GM23338 (cell line): ENCODE results near the gene RET. TPM values are rescaled to one million over a fixed set of nuclear protein-coding genes. Genes with fewer than 3 reads are reported as not detected.

Experiments used
- ATAC-seq: fragments of 200-7000 bp; cut with Tn5 transposase; 3 replicates; pipeline ENCODE4 v1.9.1; 2020
- DNase-seq: peaks from one replicate; pipeline ENCODE4 v3.0.0-alpha.2; 2015; ENCODE audit warnings: low spot score
- H2AFZ ChIP-seq: fragments of 200-600 bp; sonication (generic); 2 replicates; pipeline ENCODE4 v1.8.0; 2016; ENCODE audit warnings: antibody characterized with exemption, mild to moderate bottlenecking, moderate library complexity
- H3F3A ChIP-seq: fragments of 200-600 bp; sonication (generic); replicated peaks from 2 replicates; pipeline ENCODE4 v1.8.0; 2017; ENCODE audit warnings: antibody characterized with exemption, mixed run types, low read depth
- H3K27ac ChIP-seq: fragments of 200-600 bp; sonication (generic); 2 replicates; pipeline ENCODE4 v1.6.1; 2016; ENCODE audit warnings: low read depth
- H3K27me3 ChIP-seq: fragments of 200-600 bp; sonication (generic); 2 replicates; pipeline ENCODE4 v1.8.0; 2016; ENCODE audit warnings: mild to moderate bottlenecking, mixed run types, moderate library complexity; ENCODE audit not compliant: insufficient read depth
- H3K36me3 ChIP-seq: fragments of 200-600 bp; sonication (generic); 2 replicates; pipeline ENCODE4 v1.8.0; 2016; ENCODE audit warnings: mild to moderate bottlenecking; ENCODE audit not compliant: insufficient read depth
- H3K4me1 ChIP-seq: fragments of 200-600 bp; sonication (generic); 2 replicates; pipeline ENCODE4 v1.8.0; 2016; ENCODE audit warnings: mild to moderate bottlenecking, moderate library complexity; ENCODE audit not compliant: insufficient read depth
- H3K4me2 ChIP-seq: fragments of 200-600 bp; sonication (generic); 2 replicates; pipeline ENCODE4 v1.7.1; 2017; ENCODE audit warnings: mixed run types
- H3K4me3 ChIP-seq: fragments of 200-600 bp; sonication (generic); 2 replicates; pipeline ENCODE4 v1.6.1; 2016; ENCODE audit warnings: mixed run types
- H3K79me2 ChIP-seq: fragments of 200-600 bp; sonication (generic); replicated peaks from 2 replicates; pipeline ENCODE4 v1.8.0; 2017; ENCODE audit warnings: mild to moderate bottlenecking; ENCODE audit not compliant: insufficient read depth
- H3K9me2 ChIP-seq: fragments of 200-600 bp; sonication (generic); 2 replicates; pipeline ENCODE4 v1.8.0; 2017; ENCODE audit not compliant: insufficient read depth
- H4K20me1 ChIP-seq: fragments of 200-600 bp; sonication (generic); replicated peaks from 2 replicates; pipeline ENCODE4 v1.8.0; 2017; ENCODE audit warnings: mild to moderate bottlenecking; ENCODE audit not compliant: insufficient read depth
- H3K27ac Mint-ChIP-seq: 2 replicates; pipeline ENCODE4 v1.8.0; 2020; ENCODE audit warnings: inconsistent platforms, mild to moderate bottlenecking, moderate library complexity, mixed read lengths
- H3K27me3 Mint-ChIP-seq: 3 replicates; pipeline ENCODE4 v1.8.0; 2022; ENCODE audit warnings: low read depth, mild to moderate bottlenecking, moderate library complexity, mixed read lengths, inconsistent platforms; ENCODE audit not compliant: insufficient read depth, poor library complexity
- H3K36me3 Mint-ChIP-seq: 3 replicates; pipeline ENCODE4 v1.8.0; 2021; ENCODE audit warnings: low read depth, mild to moderate bottlenecking, inconsistent platforms, moderate library complexity, mixed read lengths
- H3K4me1 Mint-ChIP-seq: 3 replicates; pipeline ENCODE4 v1.8.0; 2020; ENCODE audit warnings: mild to moderate bottlenecking, inconsistent platforms, mixed read lengths
- H3K4me3 Mint-ChIP-seq: 3 replicates; pipeline ENCODE4 v1.8.0; 2021; ENCODE audit warnings: moderate library complexity, mild to moderate bottlenecking, inconsistent platforms, mixed read lengths
- H3K9me3 Mint-ChIP-seq: 3 replicates; pipeline ENCODE4 v1.8.0; 2020; ENCODE audit warnings: moderate library complexity, mild to moderate bottlenecking, inconsistent platforms, mixed read lengths
- CREB1 ChIP-seq: fragments of 250-450 bp; sonication (Bioruptor Pico); IDR thresholded peaks from 2 replicates; pipeline ENCODE4 v1.5.0; 2020; ENCODE audit warnings: low read depth, mild to moderate bottlenecking, moderate library complexity
- CTCF ChIP-seq, 2 experiments: fragments of 200-600 bp in 1 of 2; sonication (generic) in 1 of 2; conservative IDR thresholded peaks; 2 replicates each; pipeline versions ENCODE4 v1.5.1 to v1.6.1; 2016 to 2017; ENCODE audit warnings: antibody characterized with exemption in 2 of 2, low read depth in 2 of 2, mild to moderate bottlenecking in 2 of 2, moderate library complexity in 1 of 2
- ETS1 ChIP-seq: IDR thresholded peaks from 2 replicates; pipeline ENCODE4 v1.6.1; 2016; ENCODE audit warnings: antibody characterized with exemption
- EZH2phosphoT487 ChIP-seq: fragments of 200-600 bp; sonication (generic); IDR thresholded peaks from one replicate; pipeline ENCODE4 v1.8.1; 2018; ENCODE audit warnings: antibody characterized with exemption; ENCODE audit not compliant: unreplicated experiment
- JUNB ChIP-seq: IDR thresholded peaks from one replicate; pipeline ENCODE4 v1.6.1; 2016; ENCODE audit warnings: antibody characterized with exemption; ENCODE audit not compliant: unreplicated experiment
- NANOG ChIP-seq: IDR thresholded peaks from 2 replicates; pipeline ENCODE4 v1.6.1; 2016; ENCODE audit warnings: antibody characterized with exemption, borderline replicate concordance
- POLR2AphosphoS5 ChIP-seq: IDR thresholded peaks from 2 replicates; pipeline ENCODE4 v1.6.1; 2016; ENCODE audit warnings: antibody characterized with exemption, low read depth
- REST ChIP-seq: IDR thresholded peaks from one replicate; pipeline ENCODE4 v1.6.1; 2018; ENCODE audit warnings: antibody characterized with exemption; ENCODE audit not compliant: unreplicated experiment
- ZNF114 ChIP-seq: fragments of 250-450 bp; sonication (Bioruptor Pico); IDR thresholded peaks from 2 replicates; pipeline ENCODE4 v1.5.0; 2020; ENCODE audit warnings: mild to moderate bottlenecking, moderate library complexity
- ZNF331 ChIP-seq: fragments of 250-450 bp; sonication (Bioruptor Pico); IDR thresholded peaks from 2 replicates; pipeline ENCODE4 v1.5.0; 2020; ENCODE audit warnings: low read depth, mild to moderate bottlenecking, moderate library complexity
- polyA plus RNA-seq: library from polyadenylated mRNA; unstranded; fragments of >200 nt; fragmentation: Nextera tagmentation; extraction: Ambion mirVana; gene quantifications from 2 replicates; pipeline ENCODE4 v1.2.1, GENCODE V29; 2016
- total RNA-seq: library from RNA; depleted of rRNA; stranded (reverse); fragments of >200 nt; shearing (Covaris generic); gene quantifications from 2 replicates; pipeline ENCODE4 v1.2.3, GENCODE V29; 2014

RET gene
- total and polyA plus RNA-seq, 2 experiments from 2014 or later, result 5.5 to 9.8 TPM

GRCh38 chr10:43122096-43122495 lies 45.2 kb downstream of the RET start:
- no peaks in the 10 kb centered on the region for H3K9me3 Mint-ChIP-seq
- no peak for ATAC-seq

GRCh38 chr10:43122826-43123225 lies 46.0 kb downstream of the RET start:
- no peak for DNase-seq
- H3K9me2 ChIP-seq, result no peaks in the 10 kb centered on the region
- no peaks in the 10 kb centered on the region for H3K79me2 ChIP-seq
- H4K20me1 ChIP-seq, result no peaks in the 10 kb centered on the region
- H3K4me3 ChIP-seq, result no peak overlapping the region
- no peak overlapping the region for H3K27ac ChIP-seq
- Mint-ChIP-seq H3K4me1 (no peaks in the 10 kb centered on the region), H3K4me3 (no peak overlapping the region), H3K9me3 (no peaks in the 10 kb centered on the region), H3K27ac (no peak overlapping the region), H3K27me3 (peaks cover 4% of the 10 kb centered on the region), H3K36me3 (no peaks in the 10 kb centered on the region)
- ATAC-seq, result no peak
- no peaks in the 10 kb centered on the region for H3F3A ChIP-seq
- H3K36me3 ChIP-seq, result no peaks in the 10 kb centered on the region
- no peak overlapping the region for H3K4me2 ChIP-seq
- H3K27me3 ChIP-seq, result no peaks in the 10 kb centered on the region
- H2AFZ ChIP-seq, result no peak overlapping the region
- H3K4me1 ChIP-seq, result no peaks in the 10 kb centered on the region
- TF ChIP-seq ZNF331 (CRISPR knock-in tag) (no peak), REST (no peak), ZNF114 (CRISPR knock-in tag) (no peak), JUNB (no peak), CTCF (conservative IDR thresholded peaks at IDR 0.05; ENCODE audit: low read depth in 2 of 2) (no peak), EZH2phosphoT487 (no peak)

More at GRCh38 chr10:43122096-43122495, 45.2 kb downstream of the RET start:
- TF ChIP-seq ZNF114 (CRISPR knock-in tag) (no peak), CREB1 (CRISPR knock-in tag) (no peak), REST (no peak), NANOG (no peak), ETS1 (no peak), POLR2AphosphoS5 (no peak)
- no peaks in the 10 kb centered on the region for H3F3A ChIP-seq
- peaks cover 4% of the 10 kb centered on the region for H3K27me3 Mint-ChIP-seq
- no peak overlapping the region for H3K4me2 ChIP-seq
- H3K27ac Mint-ChIP-seq, result no peak overlapping the region
- H3K36me3 ChIP-seq, result no peaks in the 10 kb centered on the region
- no peaks in the 10 kb centered on the region for H3K4me1 ChIP-seq
- H3K4me3 Mint-ChIP-seq, result no peak overlapping the region
- H3K9me2 ChIP-seq, result no peaks in the 10 kb centered on the region
- no peak overlapping the region for H2AFZ ChIP-seq
- no peak for DNase-seq
- H3K27ac ChIP-seq, result no peak overlapping the region
- H3K4me1 Mint-ChIP-seq, result no peaks in the 10 kb centered on the region
- no peaks in the 10 kb centered on the region for H3K79me2 ChIP-seq
- H3K4me3 ChIP-seq, result no peak overlapping the region
- no peaks in the 10 kb centered on the region for H4K20me1 ChIP-seq
- no peaks in the 10 kb centered on the region; the same call in 2 of the 3 replicates for H3K36me3 Mint-ChIP-seq
- H3K27me3 ChIP-seq, result no peaks in the 10 kb centered on the region
